Dedifferentiated amniotic fluid mesenchymal stem cell (primary cell): ENCODE data around the gene CYP3A4.
"Not testable (repeated sequence)": the region's sequence is repeated elsewhere in the genome, so short reads cannot be mapped to it uniquely, and the experiment has no call there.

Source experiments
- DNase-seq: peaks from one replicate; pipeline ENCODE4 v3.0.0-alpha.2; 2016; ENCODE audit errors: extremely low spot score

Gene CYP3A4

DNA sequence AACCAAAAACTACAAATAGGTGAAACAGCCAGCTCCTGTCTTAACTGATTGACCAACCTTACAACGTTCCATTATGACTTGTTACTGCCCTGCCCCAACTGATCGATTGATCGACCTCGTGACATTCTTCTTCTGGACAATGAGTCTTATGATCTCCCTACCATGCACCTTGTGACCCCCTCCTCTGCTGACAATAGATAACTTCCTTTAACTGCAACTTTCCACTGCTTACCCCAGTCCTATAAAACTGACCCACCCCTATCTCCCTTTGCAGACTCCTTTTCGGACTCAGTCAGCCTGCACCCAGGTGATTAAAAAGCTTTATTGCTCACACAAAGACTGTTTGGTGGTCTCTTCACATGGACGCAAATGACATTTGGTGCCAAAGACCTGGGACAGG is 60.8 kb downstream of the CYP3A4 start:
- not testable (repeated sequence) for DNase-seq

DNA sequence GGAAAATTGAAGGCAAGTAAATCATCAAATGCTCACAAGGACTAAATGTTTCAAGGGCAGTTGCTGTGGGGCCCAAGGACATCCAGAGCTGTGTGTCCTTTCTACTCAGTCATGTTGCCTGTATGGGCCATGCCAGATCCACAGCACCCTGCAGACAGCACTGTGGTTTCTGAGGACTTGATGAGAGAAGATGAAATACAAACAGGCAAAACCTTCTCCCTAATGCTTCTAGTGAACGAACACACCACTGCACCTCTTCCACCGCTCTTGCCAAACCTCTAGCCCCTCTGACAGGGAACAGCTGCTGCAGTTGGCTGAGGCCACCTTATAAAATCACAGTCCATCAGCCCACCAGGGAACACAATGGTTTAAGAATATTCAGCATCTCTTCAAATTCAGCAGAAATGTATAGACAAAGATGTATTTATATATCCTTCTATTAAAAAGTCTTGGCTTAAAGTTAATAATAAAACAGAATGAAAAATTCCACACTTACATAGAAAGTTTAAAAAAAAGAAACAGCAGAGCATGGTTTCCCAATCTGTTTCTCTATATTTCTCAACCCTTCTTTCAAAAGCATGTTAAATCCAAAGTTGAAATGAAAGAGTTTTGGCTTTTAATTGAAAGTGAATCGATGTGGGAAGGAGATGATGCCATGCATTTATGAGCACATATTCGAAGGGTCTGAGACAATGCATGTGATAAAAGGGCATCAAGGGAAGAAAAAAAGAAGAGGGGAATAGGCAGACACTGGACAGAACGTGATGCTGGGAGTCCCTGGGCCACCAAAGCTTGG is 63.0 kb downstream of the CYP3A4 start:
- no peak for DNase-seq

DNA sequence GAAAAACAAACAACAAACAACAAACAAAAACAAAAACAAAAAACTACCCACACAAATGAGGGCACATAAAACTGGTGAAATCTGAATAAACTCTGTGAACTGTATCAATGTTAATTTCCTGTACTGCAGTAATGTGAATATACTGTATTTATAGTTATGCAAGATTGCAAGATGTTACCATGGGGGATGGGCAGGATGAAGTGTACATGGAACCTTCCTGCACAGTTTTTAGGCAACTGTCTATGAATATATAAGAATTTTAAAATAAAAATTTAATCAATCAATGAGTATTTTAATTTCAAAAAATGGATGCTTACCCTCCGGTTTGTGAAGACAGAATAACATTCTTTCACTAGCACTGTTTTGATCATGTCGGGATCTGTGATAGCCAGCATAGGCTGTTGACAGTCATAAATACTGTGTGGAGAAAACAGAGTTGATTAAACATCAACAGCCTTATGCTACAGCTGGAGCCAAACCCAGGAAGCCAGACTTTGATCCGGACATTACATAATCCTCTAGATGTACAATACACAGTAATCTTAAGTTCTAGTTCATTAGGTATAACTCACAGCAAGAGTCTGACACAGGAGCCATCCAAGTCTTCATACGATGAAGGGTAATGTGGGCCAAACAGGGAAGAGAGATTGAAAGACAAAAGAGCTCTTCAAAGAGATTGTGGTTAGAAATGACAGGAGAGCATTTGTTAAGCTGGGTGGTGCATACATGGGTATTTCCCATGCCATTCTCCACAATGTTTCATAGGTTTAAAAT is 63.8 kb downstream of the CYP3A4 start:
- no peak for DNase-seq

DNA sequence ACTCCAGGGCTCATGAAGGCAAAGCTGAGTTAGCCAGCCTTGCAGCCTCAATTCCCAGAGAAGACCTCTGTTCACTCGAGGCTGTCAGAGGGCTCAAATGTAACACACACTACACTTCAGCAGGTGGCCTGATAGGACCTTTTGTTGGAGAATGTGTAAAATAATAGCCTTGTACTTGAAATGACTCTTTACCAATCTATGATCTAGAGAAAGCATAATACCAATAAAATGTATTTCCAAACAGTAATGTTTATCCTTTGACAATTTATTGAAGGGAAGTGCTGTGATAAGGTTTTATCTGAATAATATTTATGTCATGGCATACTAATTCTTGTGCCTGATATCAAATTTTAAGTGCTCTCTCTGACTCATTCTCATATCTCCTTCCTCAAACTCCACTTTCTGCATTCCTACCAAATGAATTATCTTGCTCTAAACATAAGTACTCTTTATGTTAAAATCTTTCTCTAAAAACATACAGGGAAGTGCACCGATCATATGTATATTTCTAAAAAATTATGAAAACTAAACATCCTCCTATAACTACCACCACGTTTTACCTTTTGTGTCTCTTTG is 69.9 kb downstream of the CYP3A4 start:
- no peak for DNase-seq

DNA sequence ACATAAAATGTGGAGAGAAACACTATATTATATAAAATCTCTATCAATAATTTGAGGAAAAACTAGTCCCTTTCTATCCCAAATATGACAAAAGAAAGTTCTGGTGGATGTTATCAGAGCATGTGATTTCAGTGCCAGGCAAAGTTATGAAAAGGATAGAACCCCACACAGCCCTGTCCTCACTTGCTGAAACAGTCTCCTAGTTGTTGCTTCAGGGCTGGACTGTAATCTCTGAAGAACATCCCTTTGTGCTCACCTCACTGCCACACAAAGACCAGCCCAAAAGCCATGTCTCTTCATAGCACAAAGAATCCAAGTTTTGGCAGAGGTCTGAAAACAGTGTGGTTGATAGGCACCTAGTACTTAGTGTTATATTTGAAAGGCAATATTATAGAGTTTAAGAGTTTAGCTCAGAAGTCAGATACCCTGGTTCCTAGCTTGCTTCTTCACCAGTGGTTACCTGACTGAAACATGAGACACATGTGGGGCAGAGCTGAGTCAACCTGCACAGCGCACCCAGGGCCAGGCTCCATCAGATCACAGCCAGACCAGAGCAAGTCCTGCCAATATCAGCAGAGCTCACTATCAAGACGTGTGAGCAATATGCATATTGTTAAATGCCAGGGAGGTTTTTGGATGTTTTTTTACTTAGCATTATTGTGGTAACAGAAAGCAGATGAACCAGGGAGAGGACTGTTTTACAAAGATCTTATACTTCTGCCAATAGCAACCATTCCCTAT is 74.0 kb downstream of the CYP3A4 start:
- DNase-seq = no peak

DNA sequence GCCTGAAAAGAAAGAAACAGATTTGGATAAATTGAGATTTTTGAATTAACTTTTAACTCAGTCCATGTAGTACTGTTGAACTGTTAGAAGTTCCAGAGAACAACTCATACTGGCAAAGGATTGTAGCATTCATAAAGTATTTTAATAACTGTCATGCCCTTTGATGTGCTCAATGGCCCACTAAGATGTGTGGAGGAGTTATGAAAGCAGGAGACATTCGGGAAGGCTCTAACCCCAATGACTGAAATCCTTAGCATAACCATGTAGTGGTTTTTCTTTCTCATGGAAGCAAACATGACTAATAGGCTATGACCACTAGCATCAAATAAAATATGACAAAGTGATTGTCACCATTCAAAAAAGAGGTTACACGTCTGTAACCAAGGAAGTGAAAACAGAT is 74.7 kb downstream of the CYP3A4 start:
- DNase-seq = no peak

DNA sequence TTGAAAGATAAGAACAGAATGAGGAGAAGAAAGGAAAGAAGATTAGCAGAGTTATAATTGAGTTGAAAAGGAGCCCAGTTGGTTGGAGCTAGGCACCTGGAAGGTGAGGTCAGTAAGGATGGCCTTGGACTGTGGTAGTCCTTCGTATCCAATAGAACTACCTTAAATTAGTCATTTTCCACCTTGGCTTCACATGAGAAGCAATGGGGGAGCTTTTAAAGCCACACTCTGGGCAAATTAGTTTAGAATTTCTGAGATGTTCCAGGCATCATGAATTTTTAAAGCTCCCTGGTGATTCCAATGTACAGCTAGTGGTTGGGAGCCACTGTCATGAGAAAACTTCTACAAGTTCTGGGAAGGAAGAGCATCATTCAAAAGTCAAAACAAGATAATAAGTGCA is 76.9 kb downstream of the CYP3A4 start:
- DNase-seq = no peak
